Fibroblast of mammary gland (primary cell): Measurements from ENCODE around the gene ALPP.

Experiments used
- DNase-seq: peaks from one replicate; pipeline ENCODE4 v3.0.0-alpha.2; 2010; ENCODE audit warnings: low read depth
- H3K4me3 ChIP-seq: 2 replicates; pipeline ENCODE4 v1.5.1; 2011; ENCODE audit warnings: low read depth, mild to moderate bottlenecking, low read length, moderate library complexity; ENCODE audit not compliant: control insufficient read depth
- CTCF ChIP-seq: conservative IDR thresholded peaks from 2 replicates; pipeline ENCODE4 v1.5.1; 2011; ENCODE audit warnings: low read depth, low read length, inconsistent platforms; ENCODE audit not compliant: control insufficient read depth, insufficient read depth

Gene ALPP

GRCh38 chr2:232351686-232352510 lies 26.7 kb upstream of the ALPP start:
- no peak for DNase-seq
- H3K4me3 ChIP-seq, result no peak overlapping the region
- no peak for TF ChIP-seq CTCF

- no peak for DNase-seq
- TF ChIP-seq CTCF, result no peak
- no peak overlapping the region for H3K4me3 ChIP-seq
These were observed 25.9 kb upstream of the ALPP start for GRCh38 chr2:232352511-232353091.

DNA sequence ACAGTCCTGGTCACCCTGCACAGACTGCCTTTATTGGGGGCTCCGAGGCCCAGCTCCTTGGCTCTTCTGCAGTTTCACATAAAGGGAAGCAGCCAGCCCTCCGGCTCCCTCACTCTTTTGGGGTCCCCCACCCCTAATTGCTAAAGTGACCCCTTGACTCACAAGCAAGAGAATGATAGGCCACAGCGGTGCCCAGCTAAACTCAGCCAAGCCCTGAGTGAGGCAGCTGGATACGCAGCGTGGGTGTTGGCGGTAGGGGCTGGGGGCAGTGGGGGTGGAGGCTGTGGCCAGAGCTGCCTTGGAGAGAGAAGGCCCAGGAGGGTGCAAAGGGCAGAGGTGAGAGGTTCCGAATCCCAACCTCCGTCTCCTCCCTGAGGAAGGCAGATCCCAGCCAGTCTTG lies 25.5 kb upstream of the ALPP start:
- DNase-seq, result no peak
- no peak for TF ChIP-seq CTCF
- H3K4me3 ChIP-seq, result no peak overlapping the region

DNA sequence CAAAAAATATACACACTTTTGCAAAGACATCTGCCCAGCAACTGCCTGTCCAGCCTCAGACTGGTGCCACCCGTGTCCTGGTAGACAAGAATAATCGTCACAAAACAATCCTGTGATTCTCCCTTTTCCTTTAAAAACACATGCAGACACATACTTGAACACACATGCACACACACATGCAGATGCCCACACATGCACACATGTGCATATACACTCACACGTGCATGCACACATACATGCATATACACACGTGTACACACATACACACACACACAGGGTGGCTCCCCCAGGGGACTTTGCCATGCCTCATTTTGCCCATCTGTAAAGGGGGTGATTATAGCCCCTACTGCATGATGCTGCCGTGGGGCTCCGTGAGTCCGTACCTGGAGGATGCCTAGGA lies 24.9 kb upstream of the ALPP start:
- no peak for TF ChIP-seq CTCF
- no peak for DNase-seq

GRCh38 chr2:232354069-232354468 lies 24.5 kb upstream of the ALPP start:
- no peak for DNase-seq
- no peak for TF ChIP-seq CTCF
- no peak overlapping the region for H3K4me3 ChIP-seq

More for the DNA sequence above, 24.9 kb upstream of the ALPP start:
- H3K4me3 ChIP-seq, result no peak overlapping the region

- no peak overlapping the region for H3K4me3 ChIP-seq
- TF ChIP-seq CTCF, result no peak
- DNase-seq, result peak; percentile 45
These were observed 16.9 kb upstream of the ALPP start for GRCh38 chr2:232361646-232362045.
